ENCODE results near the gene ELANE.

The ELANE gene

DNA sequence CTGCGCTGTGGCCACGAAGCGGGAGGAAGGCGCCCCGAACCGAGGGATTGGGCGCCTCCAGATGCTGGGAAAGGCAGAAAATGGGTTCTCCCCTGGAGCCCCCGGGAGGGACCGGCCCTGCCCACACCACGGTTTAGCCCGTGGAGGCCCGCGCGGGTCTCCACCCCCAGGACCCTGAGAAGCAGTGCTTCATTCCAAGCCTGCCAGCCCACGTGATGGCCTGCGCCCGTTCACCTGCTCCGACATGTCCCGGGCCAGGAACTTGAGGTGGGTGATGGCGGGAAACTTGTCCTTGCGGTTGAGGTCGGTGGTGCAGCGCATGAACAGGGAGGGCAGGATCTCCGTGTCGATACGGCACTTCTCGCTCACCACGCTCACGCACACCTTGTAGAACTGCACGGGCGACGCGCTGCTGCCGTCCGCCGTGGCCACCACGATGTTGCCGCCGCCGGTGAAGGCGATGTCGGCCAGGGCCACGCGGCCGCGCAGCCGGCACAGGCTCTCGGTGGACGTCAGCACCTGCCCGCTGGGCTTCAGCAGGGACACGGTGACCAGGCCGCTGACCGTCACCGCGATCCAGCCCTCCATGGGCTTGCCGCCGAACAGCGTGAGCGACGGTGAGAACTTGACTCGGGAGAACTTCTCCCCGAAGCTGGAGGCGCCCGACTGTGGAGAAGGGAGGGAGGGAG lies 33.6 kb downstream of the ELANE start:
- TF ChIP-seq, protein P1, sequence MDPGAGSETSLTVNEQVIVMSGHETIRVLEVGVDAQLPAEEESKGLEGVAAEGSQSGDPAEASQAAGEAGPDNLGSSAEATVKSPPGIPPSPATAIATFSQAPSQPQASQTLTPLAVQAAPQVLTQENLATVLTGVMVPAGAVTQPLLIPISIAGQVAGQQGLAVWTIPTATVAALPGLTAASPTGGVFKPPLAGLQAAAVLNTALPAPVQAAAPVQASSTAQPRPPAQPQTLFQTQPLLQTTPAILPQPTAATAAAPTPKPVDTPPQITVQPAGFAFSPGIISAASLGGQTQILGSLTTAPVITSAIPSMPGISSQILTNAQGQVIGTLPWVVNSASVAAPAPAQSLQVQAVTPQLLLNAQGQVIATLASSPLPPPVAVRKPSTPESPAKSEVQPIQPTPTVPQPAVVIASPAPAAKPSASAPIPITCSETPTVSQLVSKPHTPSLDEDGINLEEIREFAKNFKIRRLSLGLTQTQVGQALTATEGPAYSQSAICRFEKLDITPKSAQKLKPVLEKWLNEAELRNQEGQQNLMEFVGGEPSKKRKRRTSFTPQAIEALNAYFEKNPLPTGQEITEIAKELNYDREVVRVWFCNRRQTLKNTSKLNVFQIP (CRISPR knock-in tag; IDR thresholded peaks at IDR 0.05; ENCODE audit: borderline replicate concordance, low read depth) = no peak
- TF ChIP-seq ZFP30 (CRISPR knock-in tag; IDR thresholded peaks at IDR 0.05) = no peak
- TF ChIP-seq SNAI2 (CRISPR knock-in tag; IDR thresholded peaks at IDR 0.05) = no peak
- TF ChIP-seq BACH2 (CRISPR knock-in tag; IDR thresholded peaks at IDR 0.05; ENCODE audit: borderline replicate concordance) = no peak
- no peak for TF ChIP-seq ESRRG (CRISPR knock-in tag; IDR thresholded peaks at IDR 0.05)
- TF ChIP-seq PATZ1 (CRISPR knock-in tag; IDR thresholded peaks at IDR 0.05; ENCODE audit: borderline replicate concordance) = no peak
- no peak for TF ChIP-seq ZNF70 (CRISPR knock-in tag; IDR thresholded peaks at IDR 0.05)
- no peak for TF ChIP-seq ZFP3 (CRISPR knock-in tag; IDR thresholded peaks at IDR 0.05)
- no peak for TF ChIP-seq PPARA (CRISPR knock-in tag; IDR thresholded peaks at IDR 0.05; ENCODE audit: borderline replicate concordance)
- TF ChIP-seq OSR1 (CRISPR knock-in tag; IDR thresholded peaks at IDR 0.05) = no peak
- no peak for TF ChIP-seq CSRNP3 (CRISPR knock-in tag; IDR thresholded peaks at IDR 0.05)
- no peak for TF ChIP-seq TOX (CRISPR knock-in tag; IDR thresholded peaks at IDR 0.05; ENCODE audit: borderline replicate concordance)
- no peak for TF ChIP-seq ISL1 (CRISPR knock-in tag; IDR thresholded peaks at IDR 0.05)
- TF ChIP-seq GLIS3 (CRISPR knock-in tag; IDR thresholded peaks at IDR 0.05) = no peak
- TF ChIP-seq ZNF565 (CRISPR knock-in tag; conservative IDR thresholded peaks at IDR 0.05; ENCODE audit: low read depth) = no peak
- TF ChIP-seq, protein P2, sequence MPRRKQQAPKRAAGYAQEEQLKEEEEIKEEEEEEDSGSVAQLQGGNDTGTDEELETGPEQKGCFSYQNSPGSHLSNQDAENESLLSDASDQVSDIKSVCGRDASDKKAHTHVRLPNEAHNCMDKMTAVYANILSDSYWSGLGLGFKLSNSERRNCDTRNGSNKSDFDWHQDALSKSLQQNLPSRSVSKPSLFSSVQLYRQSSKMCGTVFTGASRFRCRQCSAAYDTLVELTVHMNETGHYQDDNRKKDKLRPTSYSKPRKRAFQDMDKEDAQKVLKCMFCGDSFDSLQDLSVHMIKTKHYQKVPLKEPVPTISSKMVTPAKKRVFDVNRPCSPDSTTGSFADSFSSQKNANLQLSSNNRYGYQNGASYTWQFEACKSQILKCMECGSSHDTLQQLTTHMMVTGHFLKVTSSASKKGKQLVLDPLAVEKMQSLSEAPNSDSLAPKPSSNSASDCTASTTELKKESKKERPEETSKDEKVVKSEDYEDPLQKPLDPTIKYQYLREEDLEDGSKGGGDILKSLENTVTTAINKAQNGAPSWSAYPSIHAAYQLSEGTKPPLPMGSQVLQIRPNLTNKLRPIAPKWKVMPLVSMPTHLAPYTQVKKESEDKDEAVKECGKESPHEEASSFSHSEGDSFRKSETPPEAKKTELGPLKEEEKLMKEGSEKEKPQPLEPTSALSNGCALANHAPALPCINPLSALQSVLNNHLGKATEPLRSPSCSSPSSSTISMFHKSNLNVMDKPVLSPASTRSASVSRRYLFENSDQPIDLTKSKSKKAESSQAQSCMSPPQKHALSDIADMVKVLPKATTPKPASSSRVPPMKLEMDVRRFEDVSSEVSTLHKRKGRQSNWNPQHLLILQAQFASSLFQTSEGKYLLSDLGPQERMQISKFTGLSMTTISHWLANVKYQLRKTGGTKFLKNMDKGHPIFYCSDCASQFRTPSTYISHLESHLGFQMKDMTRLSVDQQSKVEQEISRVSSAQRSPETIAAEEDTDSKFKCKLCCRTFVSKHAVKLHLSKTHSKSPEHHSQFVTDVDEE (CRISPR knock-in tag; IDR thresholded peaks at IDR 0.05) = no peak
- no peak for TF ChIP-seq ZC3H10 (CRISPR knock-in tag; IDR thresholded peaks at IDR 0.05)
- TF ChIP-seq RARB (CRISPR knock-in tag; IDR thresholded peaks at IDR 0.05) = no peak
- TF ChIP-seq ARNTL (CRISPR knock-in tag; IDR thresholded peaks at IDR 0.05; ENCODE audit: borderline replicate concordance, low read depth) = no peak
- TF ChIP-seq, protein P3, sequence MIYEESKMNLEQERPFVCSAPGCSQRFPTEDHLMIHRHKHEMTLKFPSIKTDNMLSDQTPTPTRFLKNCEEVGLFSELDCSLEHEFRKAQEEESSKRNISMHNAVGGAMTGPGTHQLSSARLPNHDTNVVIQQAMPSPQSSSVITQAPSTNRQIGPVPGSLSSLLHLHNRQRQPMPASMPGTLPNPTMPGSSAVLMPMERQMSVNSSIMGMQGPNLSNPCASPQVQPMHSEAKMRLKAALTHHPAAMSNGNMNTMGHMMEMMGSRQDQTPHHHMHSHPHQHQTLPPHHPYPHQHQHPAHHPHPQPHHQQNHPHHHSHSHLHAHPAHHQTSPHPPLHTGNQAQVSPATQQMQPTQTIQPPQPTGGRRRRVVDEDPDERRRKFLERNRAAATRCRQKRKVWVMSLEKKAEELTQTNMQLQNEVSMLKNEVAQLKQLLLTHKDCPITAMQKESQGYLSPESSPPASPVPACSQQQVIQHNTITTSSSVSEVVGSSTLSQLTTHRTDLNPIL (CRISPR knock-in tag; IDR thresholded peaks at IDR 0.05; ENCODE audit: low read depth) = no peak
- ATAC-seq = no peak

DNA sequence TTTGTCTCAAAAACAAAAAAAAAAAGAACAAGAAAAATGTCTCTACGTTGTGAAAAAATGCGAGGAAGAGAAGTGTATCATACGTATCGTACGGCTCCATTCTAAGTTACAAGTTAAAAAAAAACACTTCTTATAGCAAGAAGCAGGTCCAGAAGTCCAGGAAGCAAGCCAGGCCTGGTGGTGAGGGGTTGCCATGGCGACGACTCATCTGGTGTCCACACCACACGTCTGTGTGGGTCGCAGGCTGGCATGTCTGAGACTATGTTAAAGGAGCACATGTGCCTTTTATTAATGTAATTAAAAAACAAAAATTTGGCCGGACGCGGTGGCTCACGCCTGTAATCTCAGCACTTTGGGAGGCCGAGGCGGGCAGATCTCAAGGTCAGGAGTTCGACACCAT lies 35.0 kb downstream of the ELANE start:
- peak; percentile 55 for ATAC-seq
- peak; percentile 53; the same call in 1 of the 2 replicates for TF ChIP-seq TCF4 (CRISPR knock-in tag; IDR thresholded peaks at IDR 0.05; ENCODE audit: borderline replicate concordance)
- TF ChIP-seq, protein P1 (CRISPR knock-in tag; IDR thresholded peaks at IDR 0.05; ENCODE audit: borderline replicate concordance, low read depth) = no peak

Measured in SK-N-SH treated with all-trans-retinoic acid at 6 μM for 48 hours (cell line).